ENCODE results near the gene TAF1B.

The TAF1B gene

GRCh38 chr2:9937258-9937657 is 94.0 kb downstream of the TAF1B start:
- no peak for DNase-seq (ENCODE audit: low read depth in 2 of 2)
- H3K4me3 ChIP-seq (replicated peaks in 1 of 2; ENCODE audit: low read depth in 2 of 2, low read length in 2 of 2): no peak overlapping the region
- TF ChIP-seq CTCF (IDR thresholded peaks at IDR 0.05; ENCODE audit: low read depth, low read length): no peak

GRCh38 chr2:9937968-9938367 is 94.7 kb downstream of the TAF1B start:
- no peak for TF ChIP-seq CTCF (IDR thresholded peaks at IDR 0.05; ENCODE audit: low read depth, low read length)
- DNase-seq (ENCODE audit: low read depth in 2 of 2): no peak

GRCh38 chr2:9939587-9940485 is 96.6 kb downstream of the TAF1B start:
- H3K4me3 ChIP-seq (replicated peaks in 1 of 2; ENCODE audit: low read depth in 2 of 2, low read length in 2 of 2): no peak overlapping the region
- DNase-seq (ENCODE audit: low read depth in 2 of 2): no peak
- TF ChIP-seq CTCF (IDR thresholded peaks at IDR 0.05; ENCODE audit: low read depth, low read length): no peak

More at GRCh38 chr2:9937968-9938367, 94.7 kb downstream of the TAF1B start:
- H3K4me3 ChIP-seq (replicated peaks in 1 of 2; ENCODE audit: low read depth in 2 of 2, low read length in 2 of 2): no peak overlapping the region

GRCh38 chr2:9941196-9941995 is 98.1 kb downstream of the TAF1B start:
- no peak overlapping the region for H3K4me3 ChIP-seq (replicated peaks in 1 of 2; ENCODE audit: low read depth in 2 of 2, low read length in 2 of 2)
- DNase-seq (ENCODE audit: low read depth in 2 of 2): peak; percentile 45 to 68
- TF ChIP-seq CTCF (IDR thresholded peaks at IDR 0.05; ENCODE audit: low read depth, low read length): no peak

- no peak overlapping the region for H3K4me3 ChIP-seq (replicated peaks in 1 of 2; ENCODE audit: low read depth in 2 of 2, low read length in 2 of 2)
- no peak for TF ChIP-seq CTCF (IDR thresholded peaks at IDR 0.05; ENCODE audit: low read depth, low read length)
- DNase-seq (ENCODE audit: low read depth in 2 of 2): no peak
Measured at GRCh38 chr2:9941996-9942390, 98.7 kb downstream of the TAF1B start.

- no peak overlapping the region for H3K4me3 ChIP-seq (replicated peaks in 1 of 2; ENCODE audit: low read depth in 2 of 2, low read length in 2 of 2)
- no peak for TF ChIP-seq CTCF (IDR thresholded peaks at IDR 0.05; ENCODE audit: low read depth, low read length)
- no peak for DNase-seq (ENCODE audit: low read depth in 2 of 2)
Measured at GRCh38 chr2:9944330-9944758, 101.1 kb downstream of the TAF1B start.

Data from cardiac fibroblast (primary cell).